WTC11 (cell line): ENCODE data around the gene HIBADH.

Experiments used
- CBFB ChIP-seq: sonication (generic); formaldehyde crosslinking; IDR thresholded peaks from 2 replicates; pipeline ENCODE4 v1.8.1; 2022; ENCODE audit warnings: mild to moderate bottlenecking, low read depth, missing genetic modification reagents
- ELF4 ChIP-seq: sonication (generic); formaldehyde crosslinking; IDR thresholded peaks from 2 replicates; pipeline ENCODE4 v1.8.1; 2022; ENCODE audit warnings: low read depth, mild to moderate bottlenecking, moderate library complexity, missing genetic modification reagents
- FOXJ3 ChIP-seq: sonication (generic); formaldehyde crosslinking; IDR thresholded peaks from 2 replicates; pipeline ENCODE4 v1.9.0; 2021; ENCODE audit warnings: missing genetic modification reagents, mild to moderate bottlenecking, borderline replicate concordance
- GABPB1 ChIP-seq: sonication (generic); formaldehyde crosslinking; IDR thresholded peaks from 2 replicates; pipeline ENCODE4 v1.8.1; 2023; ENCODE audit warnings: mild to moderate bottlenecking, missing genetic modification reagents
- JUN ChIP-seq: sonication (generic); formaldehyde crosslinking; IDR thresholded peaks from 2 replicates; pipeline ENCODE4 v1.8.0; 2023; ENCODE audit warnings: mild to moderate bottlenecking, missing genetic modification reagents
- NR3C1 ChIP-seq: sonication (generic); formaldehyde crosslinking; conservative IDR thresholded peaks from 2 replicates; pipeline ENCODE4 v1.8.1; 2023; ENCODE audit warnings: low read depth, mild to moderate bottlenecking, missing genetic modification reagents
- OVOL2 ChIP-seq: fragments of 250-450 bp; sonication (Bioruptor Pico); IDR thresholded peaks from 2 replicates; pipeline ENCODE4 v1.9.0; 2021; ENCODE audit warnings: mild to moderate bottlenecking, borderline replicate concordance
- TF ChIP-seq, protein P1 (sequence below): sonication (generic); formaldehyde crosslinking; IDR thresholded peaks from 2 replicates; pipeline ENCODE4 v1.8.0; 2023; ENCODE audit warnings: missing genetic modification reagents, mild to moderate bottlenecking, borderline replicate concordance
- TF ChIP-seq, protein P2 (sequence below): fragments of 200-600 bp; IDR thresholded peaks from 2 replicates; pipeline ENCODE4 v1.8.0; 2022; ENCODE audit warnings: antibody characterized with exemption
- TF ChIP-seq, protein P3 (sequence below): sonication (generic); formaldehyde crosslinking; IDR thresholded peaks from 2 replicates; pipeline ENCODE4 v1.8.1; 2023; ENCODE audit warnings: mild to moderate bottlenecking, moderate library complexity, missing genetic modification reagents
- TF ChIP-seq, protein P4 (sequence below): sonication (generic); formaldehyde crosslinking; IDR thresholded peaks from 2 replicates; pipeline ENCODE4 v1.8.0; 2023; ENCODE audit warnings: mild to moderate bottlenecking, missing genetic modification reagents

DNA sequence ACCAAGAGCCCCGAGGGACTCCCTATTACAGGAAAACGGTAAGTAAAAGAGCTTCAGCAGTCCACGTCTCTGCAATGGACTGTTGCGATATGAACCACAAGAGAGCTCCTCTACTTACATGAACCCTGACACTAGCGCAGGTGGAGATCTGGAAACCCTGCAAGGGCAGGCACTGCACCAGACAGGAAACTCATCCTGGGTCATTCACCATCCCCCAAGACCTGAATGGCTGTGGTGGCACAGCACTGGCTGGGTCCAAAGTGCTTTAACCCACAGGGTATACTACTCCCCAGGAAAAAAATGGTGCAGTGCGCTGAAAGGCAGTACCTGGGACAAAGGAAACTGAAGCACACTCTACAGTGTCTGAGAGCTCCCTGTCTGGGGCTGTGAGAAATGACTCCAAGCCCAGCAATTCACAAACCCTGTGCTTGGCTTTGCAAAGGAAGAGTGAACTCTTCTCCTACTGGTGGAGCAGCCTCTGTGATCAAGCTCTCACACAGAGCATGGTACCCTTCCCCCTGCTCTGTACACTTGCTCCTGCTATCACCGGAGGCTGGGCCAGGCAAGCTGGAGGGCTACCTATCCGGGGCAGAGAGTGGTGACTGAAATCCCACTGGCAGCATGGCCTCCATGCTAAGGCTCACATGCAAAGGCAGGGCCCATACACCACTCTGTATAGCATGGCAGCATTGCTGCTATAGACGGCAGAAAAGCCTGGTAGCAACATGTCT is 44.9 kb downstream of the HIBADH start:
- TF ChIP-seq, protein P1, sequence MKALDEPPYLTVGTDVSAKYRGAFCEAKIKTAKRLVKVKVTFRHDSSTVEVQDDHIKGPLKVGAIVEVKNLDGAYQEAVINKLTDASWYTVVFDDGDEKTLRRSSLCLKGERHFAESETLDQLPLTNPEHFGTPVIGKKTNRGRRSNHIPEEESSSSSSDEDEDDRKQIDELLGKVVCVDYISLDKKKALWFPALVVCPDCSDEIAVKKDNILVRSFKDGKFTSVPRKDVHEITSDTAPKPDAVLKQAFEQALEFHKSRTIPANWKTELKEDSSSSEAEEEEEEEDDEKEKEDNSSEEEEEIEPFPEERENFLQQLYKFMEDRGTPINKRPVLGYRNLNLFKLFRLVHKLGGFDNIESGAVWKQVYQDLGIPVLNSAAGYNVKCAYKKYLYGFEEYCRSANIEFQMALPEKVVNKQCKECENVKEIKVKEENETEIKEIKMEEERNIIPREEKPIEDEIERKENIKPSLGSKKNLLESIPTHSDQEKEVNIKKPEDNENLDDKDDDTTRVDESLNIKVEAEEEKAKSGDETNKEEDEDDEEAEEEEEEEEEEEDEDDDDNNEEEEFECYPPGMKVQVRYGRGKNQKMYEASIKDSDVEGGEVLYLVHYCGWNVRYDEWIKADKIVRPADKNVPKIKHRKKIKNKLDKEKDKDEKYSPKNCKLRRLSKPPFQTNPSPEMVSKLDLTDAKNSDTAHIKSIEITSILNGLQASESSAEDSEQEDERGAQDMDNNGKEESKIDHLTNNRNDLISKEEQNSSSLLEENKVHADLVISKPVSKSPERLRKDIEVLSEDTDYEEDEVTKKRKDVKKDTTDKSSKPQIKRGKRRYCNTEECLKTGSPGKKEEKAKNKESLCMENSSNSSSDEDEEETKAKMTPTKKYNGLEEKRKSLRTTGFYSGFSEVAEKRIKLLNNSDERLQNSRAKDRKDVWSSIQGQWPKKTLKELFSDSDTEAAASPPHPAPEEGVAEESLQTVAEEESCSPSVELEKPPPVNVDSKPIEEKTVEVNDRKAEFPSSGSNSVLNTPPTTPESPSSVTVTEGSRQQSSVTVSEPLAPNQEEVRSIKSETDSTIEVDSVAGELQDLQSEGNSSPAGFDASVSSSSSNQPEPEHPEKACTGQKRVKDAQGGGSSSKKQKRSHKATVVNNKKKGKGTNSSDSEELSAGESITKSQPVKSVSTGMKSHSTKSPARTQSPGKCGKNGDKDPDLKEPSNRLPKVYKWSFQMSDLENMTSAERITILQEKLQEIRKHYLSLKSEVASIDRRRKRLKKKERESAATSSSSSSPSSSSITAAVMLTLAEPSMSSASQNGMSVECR (CRISPR knock-in tag): no peak
- TF ChIP-seq CBFB (CRISPR knock-in tag) (no peak), NR3C1 (CRISPR knock-in tag) (no peak), JUN (CRISPR knock-in tag) (no peak), FOXJ3 (no peak), GABPB1 (CRISPR knock-in tag) (no peak), OVOL2 (CRISPR knock-in tag) (no peak), ELF4 (CRISPR knock-in tag) (no peak)
- TF ChIP-seq, protein P2, sequence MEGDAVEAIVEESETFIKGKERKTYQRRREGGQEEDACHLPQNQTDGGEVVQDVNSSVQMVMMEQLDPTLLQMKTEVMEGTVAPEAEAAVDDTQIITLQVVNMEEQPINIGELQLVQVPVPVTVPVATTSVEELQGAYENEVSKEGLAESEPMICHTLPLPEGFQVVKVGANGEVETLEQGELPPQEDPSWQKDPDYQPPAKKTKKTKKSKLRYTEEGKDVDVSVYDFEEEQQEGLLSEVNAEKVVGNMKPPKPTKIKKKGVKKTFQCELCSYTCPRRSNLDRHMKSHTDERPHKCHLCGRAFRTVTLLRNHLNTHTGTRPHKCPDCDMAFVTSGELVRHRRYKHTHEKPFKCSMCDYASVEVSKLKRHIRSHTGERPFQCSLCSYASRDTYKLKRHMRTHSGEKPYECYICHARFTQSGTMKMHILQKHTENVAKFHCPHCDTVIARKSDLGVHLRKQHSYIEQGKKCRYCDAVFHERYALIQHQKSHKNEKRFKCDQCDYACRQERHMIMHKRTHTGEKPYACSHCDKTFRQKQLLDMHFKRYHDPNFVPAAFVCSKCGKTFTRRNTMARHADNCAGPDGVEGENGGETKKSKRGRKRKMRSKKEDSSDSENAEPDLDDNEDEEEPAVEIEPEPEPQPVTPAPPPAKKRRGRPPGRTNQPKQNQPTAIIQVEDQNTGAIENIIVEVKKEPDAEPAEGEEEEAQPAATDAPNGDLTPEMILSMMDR: no peak
- TF ChIP-seq, protein P3, sequence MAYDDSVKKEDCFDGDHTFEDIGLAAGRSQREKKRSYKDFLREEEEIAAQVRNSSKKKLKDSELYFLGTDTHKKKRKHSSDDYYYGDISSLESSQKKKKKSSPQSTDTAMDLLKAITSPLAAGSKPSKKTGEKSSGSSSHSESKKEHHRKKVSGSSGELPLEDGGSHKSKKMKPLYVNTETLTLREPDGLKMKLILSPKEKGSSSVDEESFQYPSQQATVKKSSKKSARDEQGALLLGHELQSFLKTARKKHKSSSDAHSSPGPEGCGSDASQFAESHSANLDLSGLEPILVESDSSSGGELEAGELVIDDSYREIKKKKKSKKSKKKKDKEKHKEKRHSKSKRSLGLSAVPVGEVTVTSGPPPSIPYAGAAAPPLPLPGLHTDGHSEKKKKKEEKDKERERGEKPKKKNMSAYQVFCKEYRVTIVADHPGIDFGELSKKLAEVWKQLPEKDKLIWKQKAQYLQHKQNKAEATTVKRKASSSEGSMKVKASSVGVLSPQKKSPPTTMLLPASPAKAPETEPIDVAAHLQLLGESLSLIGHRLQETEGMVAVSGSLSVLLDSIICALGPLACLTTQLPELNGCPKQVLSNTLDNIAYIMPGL (CRISPR knock-in tag): no peak
- TF ChIP-seq, protein P4, sequence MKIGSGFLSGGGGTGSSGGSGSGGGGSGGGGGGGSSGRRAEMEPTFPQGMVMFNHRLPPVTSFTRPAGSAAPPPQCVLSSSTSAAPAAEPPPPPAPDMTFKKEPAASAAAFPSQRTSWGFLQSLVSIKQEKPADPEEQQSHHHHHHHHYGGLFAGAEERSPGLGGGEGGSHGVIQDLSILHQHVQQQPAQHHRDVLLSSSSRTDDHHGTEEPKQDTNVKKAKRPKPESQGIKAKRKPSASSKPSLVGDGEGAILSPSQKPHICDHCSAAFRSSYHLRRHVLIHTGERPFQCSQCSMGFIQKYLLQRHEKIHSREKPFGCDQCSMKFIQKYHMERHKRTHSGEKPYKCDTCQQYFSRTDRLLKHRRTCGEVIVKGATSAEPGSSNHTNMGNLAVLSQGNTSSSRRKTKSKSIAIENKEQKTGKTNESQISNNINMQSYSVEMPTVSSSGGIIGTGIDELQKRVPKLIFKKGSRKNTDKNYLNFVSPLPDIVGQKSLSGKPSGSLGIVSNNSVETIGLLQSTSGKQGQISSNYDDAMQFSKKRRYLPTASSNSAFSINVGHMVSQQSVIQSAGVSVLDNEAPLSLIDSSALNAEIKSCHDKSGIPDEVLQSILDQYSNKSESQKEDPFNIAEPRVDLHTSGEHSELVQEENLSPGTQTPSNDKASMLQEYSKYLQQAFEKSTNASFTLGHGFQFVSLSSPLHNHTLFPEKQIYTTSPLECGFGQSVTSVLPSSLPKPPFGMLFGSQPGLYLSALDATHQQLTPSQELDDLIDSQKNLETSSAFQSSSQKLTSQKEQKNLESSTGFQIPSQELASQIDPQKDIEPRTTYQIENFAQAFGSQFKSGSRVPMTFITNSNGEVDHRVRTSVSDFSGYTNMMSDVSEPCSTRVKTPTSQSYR (CRISPR knock-in tag): no peak
